Activated CD8-positive, alpha-beta T cell treated with anti-CD3 and anti-CD28 coated beads for 36 hours (primary cell): Measurements from ENCODE around the gene ATP6V0E1. TPM values are rescaled to one million over a fixed set of nuclear protein-coding genes. Genes with fewer than 3 reads are reported as not detected.

Experiments
- ATAC-seq: fragments of 200-7000 bp; cut with Tn5 transposase; one replicate; pipeline ENCODE4 v1.10.0; 2021; ENCODE audit warnings: mild to moderate bottlenecking, moderate library complexity
- CTCF ChIA-PET: fragments of 350-600 bp; sonication (Branson Sonifier 250); formaldehyde crosslinking; loops from one replicate; lab custom pipeline; 2021; ENCODE audit warnings: antibody characterized with exemption; lab: Charles Lee
- POLR2A ChIA-PET: fragments of 350-600 bp; sonication (Branson Sonifier 250); formaldehyde crosslinking; loops from one replicate; lab custom pipeline; 2021; ENCODE audit warnings: antibody characterized with exemption; lab: Charles Lee
- DNase-seq: peaks from one replicate; pipeline ENCODE4 v3.0.0-alpha.2; 2020
- H3K27ac Mint-ChIP-seq: one replicate; pipeline ENCODE4 v1.8.0; 2021; ENCODE audit warnings: mild to moderate bottlenecking, mixed read lengths
- H3K27me3 Mint-ChIP-seq: one replicate; pipeline ENCODE4 v1.8.0; 2021; ENCODE audit warnings: mixed read lengths
- H3K36me3 Mint-ChIP-seq: one replicate; pipeline ENCODE4 v1.8.0; 2021; ENCODE audit warnings: low read depth, mixed read lengths
- H3K4me1 Mint-ChIP-seq: one replicate; pipeline ENCODE4 v1.8.0; 2021; ENCODE audit warnings: low read depth, mixed read lengths
- H3K4me3 Mint-ChIP-seq: one replicate; pipeline ENCODE4 v1.8.0; 2021; ENCODE audit warnings: mild to moderate bottlenecking, moderate library complexity, mixed read lengths
- H3K9me3 Mint-ChIP-seq: one replicate; pipeline ENCODE4 v1.8.0; 2021; ENCODE audit warnings: mixed read lengths
- intact Hi-C: fragments of 100-400 bp; cut with micrococcal nuclease; formaldehyde crosslinking; loops from one replicate; pipeline ENCODE4 v1.10.0; 2022
- total RNA-seq, 2 experiments: library from RNA; stranded (reverse); gene quantifications; one replicate each; pipeline ENCODE4 v1.2.3, GENCODE V29; 2021
- TF ChIP-seq, protein P1 (sequence below): fragments of 200-600 bp; IDR thresholded peaks from one replicate; pipeline ENCODE4 v1.8.0; 2022; ENCODE audit warnings: antibody characterized with exemption, mild to moderate bottlenecking

ATP6V0E1 gene
- total RNA-seq, 2 experiments from 2014 or later = 68.0 to 79.8 TPM

GRCh38 chr5:172953776-172954675 lies 29.5 kb upstream of the ATP6V0E1 start:
- peaks cover 2% of the 10 kb centered on the region for H3K36me3 Mint-ChIP-seq
- intact Hi-C loops = no loop called here
- no peak overlapping the region for H3K4me3 Mint-ChIP-seq
- no peaks in the 10 kb centered on the region for H3K27me3 Mint-ChIP-seq
- CTCF ChIA-PET = interaction anchor here (1.1 to 2.8 kb wide), 3 partner anchors 79 to 241 kb away, joined by 3 to 9 read pairs (median 3); no protein-coding TSS in a partner anchor
- no peak overlapping the region for H3K27ac Mint-ChIP-seq
- no peaks in the 10 kb centered on the region for H3K9me3 Mint-ChIP-seq
- TF ChIP-seq, protein P1, sequence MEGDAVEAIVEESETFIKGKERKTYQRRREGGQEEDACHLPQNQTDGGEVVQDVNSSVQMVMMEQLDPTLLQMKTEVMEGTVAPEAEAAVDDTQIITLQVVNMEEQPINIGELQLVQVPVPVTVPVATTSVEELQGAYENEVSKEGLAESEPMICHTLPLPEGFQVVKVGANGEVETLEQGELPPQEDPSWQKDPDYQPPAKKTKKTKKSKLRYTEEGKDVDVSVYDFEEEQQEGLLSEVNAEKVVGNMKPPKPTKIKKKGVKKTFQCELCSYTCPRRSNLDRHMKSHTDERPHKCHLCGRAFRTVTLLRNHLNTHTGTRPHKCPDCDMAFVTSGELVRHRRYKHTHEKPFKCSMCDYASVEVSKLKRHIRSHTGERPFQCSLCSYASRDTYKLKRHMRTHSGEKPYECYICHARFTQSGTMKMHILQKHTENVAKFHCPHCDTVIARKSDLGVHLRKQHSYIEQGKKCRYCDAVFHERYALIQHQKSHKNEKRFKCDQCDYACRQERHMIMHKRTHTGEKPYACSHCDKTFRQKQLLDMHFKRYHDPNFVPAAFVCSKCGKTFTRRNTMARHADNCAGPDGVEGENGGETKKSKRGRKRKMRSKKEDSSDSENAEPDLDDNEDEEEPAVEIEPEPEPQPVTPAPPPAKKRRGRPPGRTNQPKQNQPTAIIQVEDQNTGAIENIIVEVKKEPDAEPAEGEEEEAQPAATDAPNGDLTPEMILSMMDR = no peak
- ATAC-seq (no peak), DNase-seq (no peak)
- POLR2A ChIA-PET = interaction anchor here (0.6 to 1.0 kb wide), 2 partner anchors 17 to 363 kb away, joined by 3 read pairs; no protein-coding TSS in a partner anchor
- H3K4me1 Mint-ChIP-seq = peaks cover 14% of the 10 kb centered on the region

- H3K36me3 Mint-ChIP-seq = peaks cover 5% of the 10 kb centered on the region
- intact Hi-C loops = no loop called here
- no peak overlapping the region for H3K27ac Mint-ChIP-seq
- CTCF ChIA-PET = no interaction called here
- ATAC-seq = no peak
- DNase-seq = no peak
- H3K4me1 Mint-ChIP-seq = peaks cover 15% of the 10 kb centered on the region
- H3K9me3 Mint-ChIP-seq = no peaks in the 10 kb centered on the region
- TF ChIP-seq, protein P1 = no peak
- no peaks in the 10 kb centered on the region for H3K27me3 Mint-ChIP-seq
- no peak overlapping the region for H3K4me3 Mint-ChIP-seq
- POLR2A ChIA-PET = interaction anchor here (0.6 to 1.0 kb wide), 2 partner anchors 103 to 115 kb away, joined by 3 read pairs; no protein-coding TSS in a partner anchor
These were observed 28.8 kb upstream of the ATP6V0E1 start for GRCh38 chr5:172954751-172955159.

DNA sequence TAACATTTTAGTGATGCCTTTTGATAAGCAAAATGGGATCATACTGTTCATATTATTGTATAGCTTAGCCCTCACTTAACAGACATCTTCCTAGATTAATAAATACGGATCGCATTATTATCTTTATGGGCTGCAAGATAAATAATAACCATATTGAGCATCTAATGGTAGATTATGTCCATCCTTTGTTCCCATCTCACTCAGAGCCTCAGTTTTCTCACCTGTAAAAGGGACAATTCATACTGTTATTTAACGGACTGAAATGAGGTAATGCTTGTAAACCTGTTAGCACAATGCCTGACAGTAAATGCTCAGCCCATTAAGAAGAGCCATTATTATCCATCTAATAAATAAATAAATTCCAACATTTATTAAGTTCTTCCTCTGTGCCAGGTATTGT lies 27.3 kb upstream of the ATP6V0E1 start:
- POLR2A ChIA-PET = no interaction called here
- intact Hi-C loops = no loop called here
- TF ChIP-seq, protein P1 = no peak

GRCh38 chr5:172956936-172957335 lies 26.6 kb upstream of the ATP6V0E1 start:
- no peak overlapping the region for H3K4me3 Mint-ChIP-seq
- H3K27me3 Mint-ChIP-seq = no peaks in the 10 kb centered on the region
- no peak for ATAC-seq
- H3K27ac Mint-ChIP-seq = no peak overlapping the region
- intact Hi-C loops = no loop called here
- H3K36me3 Mint-ChIP-seq = peaks cover 17% of the 10 kb centered on the region
- TF ChIP-seq, protein P1 = no peak
- CTCF ChIA-PET = no interaction called here
- DNase-seq = no peak
- POLR2A ChIA-PET = no interaction called here
- H3K9me3 Mint-ChIP-seq = no peaks in the 10 kb centered on the region
- H3K4me1 Mint-ChIP-seq = peaks cover 34% of the 10 kb centered on the region

More for the DNA sequence above, 27.3 kb upstream of the ATP6V0E1 start:
- no peak overlapping the region for H3K4me3 Mint-ChIP-seq
- H3K9me3 Mint-ChIP-seq = no peaks in the 10 kb centered on the region
- ATAC-seq (no peak), DNase-seq (no peak)
- CTCF ChIA-PET = no interaction called here
- H3K27ac Mint-ChIP-seq = no peak overlapping the region
- H3K36me3 Mint-ChIP-seq = peaks cover 13% of the 10 kb centered on the region
- no peaks in the 10 kb centered on the region for H3K27me3 Mint-ChIP-seq
- H3K4me1 Mint-ChIP-seq = peaks cover 27% of the 10 kb centered on the region

DNA sequence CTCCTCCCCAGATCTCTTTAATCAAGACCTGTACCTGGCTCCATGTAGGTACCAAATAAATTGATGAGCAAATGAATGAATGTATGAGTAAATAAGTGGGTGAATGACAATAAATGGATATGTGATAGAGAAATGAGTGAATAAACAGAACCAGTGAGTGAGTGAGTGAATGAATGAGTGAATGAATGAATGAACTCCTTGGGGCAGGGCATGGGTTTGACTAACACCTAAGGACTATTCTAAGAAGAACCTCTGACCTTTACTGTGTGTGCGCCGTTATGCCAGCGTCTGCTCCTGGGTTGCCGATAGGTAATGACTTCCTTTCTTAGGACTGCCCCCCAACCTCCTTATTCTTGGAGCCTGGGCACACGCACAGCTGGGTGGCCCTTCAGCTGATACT lies 26.1 kb upstream of the ATP6V0E1 start:
- Mint-ChIP-seq H3K27me3 (no peaks in the 10 kb centered on the region), H3K27ac (no peak overlapping the region), H3K4me3 (peak overlapping the region; percentile 3), H3K4me1 (peaks cover 34% of the 10 kb centered on the region), H3K9me3 (no peaks in the 10 kb centered on the region), H3K36me3 (peaks cover 18% of the 10 kb centered on the region)
- TF ChIP-seq, protein P1 = no peak
- CTCF ChIA-PET = no interaction called here
- intact Hi-C loops = no loop called here
- DNase-seq (no peak), ATAC-seq (no peak)
- POLR2A ChIA-PET = no interaction called here
